ENCODE measurements around the gene IMPG2. TPM values are rescaled to one million over a fixed set of nuclear protein-coding genes. Genes with fewer than 3 reads are reported as not detected.

IMPG2 gene
- total and polyA plus RNA-seq, 4 donors = 0.01 to 0.37 (median 0.25) TPM; not detected in 1

GRCh38 chr3:101243285-101244211 is 76.8 kb downstream of the IMPG2 start:
- no peaks in the 10 kb centered on the region for H3K36me3 ChIP-seq (ENCODE audit: control insufficient read depth in 4 of 4, insufficient read depth in 3 of 4, low read depth in 1 of 4, low read length in 3 of 4)
- H3K27me3 ChIP-seq (ENCODE audit: control insufficient read depth in 4 of 4, insufficient read depth in 4 of 4, low read length in 3 of 4) = no peaks in the 10 kb centered on the region
- no peak for TF ChIP-seq ATF3 (IDR thresholded peaks at IDR 0.05)
- TF ChIP-seq RAD21 (IDR thresholded peaks at IDR 0.05) = no peak
- TF ChIP-seq JUND (IDR thresholded peaks at IDR 0.05) = no peak
- H3K9me3 ChIP-seq (ENCODE audit: control insufficient read depth in 4 of 4, low read length in 3 of 4) = no peaks in the 10 kb centered on the region
- H3K4me3 ChIP-seq (ENCODE audit: low read depth in 1 of 3, low read length in 3 of 3) = no peak overlapping the region
- H3K4me1 ChIP-seq (ENCODE audit: control insufficient read depth in 4 of 4, insufficient read depth in 4 of 4, low read length in 3 of 4) = no peaks in the 10 kb centered on the region
- 94% methylated on average over 4 of the region's 4 CpGs for WGBS
- H3K9ac ChIP-seq (ENCODE audit: low read depth in 1 of 2, low read length in 2 of 2) = no peak overlapping the region
- no peak for DNase-seq (ENCODE audit: low spot score)
- no peak overlapping the region for H3K27ac ChIP-seq (ENCODE audit: low read depth in 1 of 2, low read length in 2 of 2)

DNA sequence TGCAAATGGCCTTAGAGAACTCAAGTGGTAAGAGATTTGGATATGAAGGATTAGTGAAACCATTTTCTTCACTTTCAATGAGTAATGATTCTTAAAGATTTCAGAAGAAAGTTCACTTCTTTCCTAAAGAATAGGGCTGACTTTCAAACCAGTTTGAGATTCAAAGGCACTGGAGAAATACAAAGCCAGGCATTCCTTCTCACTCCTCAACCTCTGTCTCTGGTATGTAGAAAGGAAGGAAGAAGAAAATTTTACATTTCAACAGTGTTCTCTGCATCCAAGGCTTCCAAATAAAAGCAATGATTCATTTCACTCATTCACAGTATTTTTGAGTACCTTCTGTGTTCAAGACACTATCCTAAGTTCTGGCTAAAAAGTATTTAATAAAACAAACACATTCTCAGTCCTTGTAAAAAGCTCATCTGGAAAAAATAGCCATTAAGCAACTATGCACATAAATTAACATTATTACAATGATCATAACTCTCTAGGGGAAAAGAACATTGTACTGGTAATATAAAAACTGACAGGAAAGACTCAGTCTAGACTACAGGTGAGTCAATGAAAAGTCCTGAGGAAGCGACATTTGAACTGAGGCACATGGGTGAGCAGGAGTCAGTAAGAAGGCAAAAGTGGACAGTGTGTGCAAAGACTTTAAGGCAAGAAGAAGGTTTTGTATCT is 79.5 kb downstream of the IMPG2 start:
- 100% methylated on average over 1 of the region's 1 CpG for WGBS
- no peaks in the 10 kb centered on the region for H3K27me3 ChIP-seq (ENCODE audit: control insufficient read depth in 4 of 4, insufficient read depth in 4 of 4, low read length in 3 of 4)
- no peak overlapping the region for H3K9ac ChIP-seq (ENCODE audit: low read depth in 1 of 2, low read length in 2 of 2)
- no peak for DNase-seq (ENCODE audit: low spot score)
- H3K4me1 ChIP-seq (ENCODE audit: control insufficient read depth in 4 of 4, insufficient read depth in 4 of 4, low read length in 3 of 4) = no peaks in the 10 kb centered on the region
- no peak overlapping the region for H3K4me3 ChIP-seq (ENCODE audit: low read depth in 1 of 3, low read length in 3 of 3)
- TF ChIP-seq, protein P1, sequence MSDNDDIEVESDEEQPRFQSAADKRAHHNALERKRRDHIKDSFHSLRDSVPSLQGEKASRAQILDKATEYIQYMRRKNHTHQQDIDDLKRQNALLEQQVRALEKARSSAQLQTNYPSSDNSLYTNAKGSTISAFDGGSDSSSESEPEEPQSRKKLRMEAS (IDR thresholded peaks at IDR 0.05) = no peak
- TF ChIP-seq JUND (IDR thresholded peaks at IDR 0.05) = no peak
- no peak for TF ChIP-seq SP1 (IDR thresholded peaks at IDR 0.05)
- no peak for TF ChIP-seq YY1 (IDR thresholded peaks at IDR 0.05)
- no peak for TF ChIP-seq GABPA (IDR thresholded peaks at IDR 0.05 in 1 of 2, conservative IDR thresholded peaks at IDR 0.05 in 1 of 2)
- TF ChIP-seq REST (IDR thresholded peaks at IDR 0.05) = no peak
- TF ChIP-seq TAF1 (conservative IDR thresholded peaks at IDR 0.05) = no peak
- no peak overlapping the region for H3K27ac ChIP-seq (ENCODE audit: low read depth in 1 of 2, low read length in 2 of 2)
- no peaks in the 10 kb centered on the region for H3K9me3 ChIP-seq (ENCODE audit: control insufficient read depth in 4 of 4, low read length in 3 of 4)
- no peaks in the 10 kb centered on the region for H3K36me3 ChIP-seq (ENCODE audit: control insufficient read depth in 4 of 4, insufficient read depth in 3 of 4, low read depth in 1 of 4, low read length in 3 of 4)

- H3K27ac ChIP-seq (ENCODE audit: low read depth in 1 of 2, low read length in 2 of 2) = no peak overlapping the region
- H3K27me3 ChIP-seq (ENCODE audit: control insufficient read depth in 4 of 4, insufficient read depth in 4 of 4, low read length in 3 of 4) = no peaks in the 10 kb centered on the region
- WGBS = 93% methylated on average over 3 of the region's 3 CpGs
- H3K4me3 ChIP-seq (ENCODE audit: low read depth in 1 of 3, low read length in 3 of 3) = no peak overlapping the region
- DNase-seq (ENCODE audit: low spot score) = no peak
- no peaks in the 10 kb centered on the region for H3K36me3 ChIP-seq (ENCODE audit: control insufficient read depth in 4 of 4, insufficient read depth in 3 of 4, low read depth in 1 of 4, low read length in 3 of 4)
- no peaks in the 10 kb centered on the region for H3K9me3 ChIP-seq (ENCODE audit: control insufficient read depth in 4 of 4, low read length in 3 of 4)
- no peaks in the 10 kb centered on the region for H3K4me1 ChIP-seq (ENCODE audit: control insufficient read depth in 4 of 4, insufficient read depth in 4 of 4, low read length in 3 of 4)
- H3K9ac ChIP-seq (ENCODE audit: low read depth in 1 of 2, low read length in 2 of 2) = no peak overlapping the region
- no peak for TF ChIP-seq FOXA1 (IDR thresholded peaks at IDR 0.05)
- TF ChIP-seq ATF3 (IDR thresholded peaks at IDR 0.05) = no peak
- no peak for TF ChIP-seq EGR1 (IDR thresholded peaks at IDR 0.05; ENCODE audit: low read depth in 2 of 2)
- TF ChIP-seq, protein P1 (IDR thresholded peaks at IDR 0.05) = no peak
- TF ChIP-seq SP1 (IDR thresholded peaks at IDR 0.05) = no peak
- TF ChIP-seq YY1 (IDR thresholded peaks at IDR 0.05) = no peak
- TF ChIP-seq, protein P2, sequence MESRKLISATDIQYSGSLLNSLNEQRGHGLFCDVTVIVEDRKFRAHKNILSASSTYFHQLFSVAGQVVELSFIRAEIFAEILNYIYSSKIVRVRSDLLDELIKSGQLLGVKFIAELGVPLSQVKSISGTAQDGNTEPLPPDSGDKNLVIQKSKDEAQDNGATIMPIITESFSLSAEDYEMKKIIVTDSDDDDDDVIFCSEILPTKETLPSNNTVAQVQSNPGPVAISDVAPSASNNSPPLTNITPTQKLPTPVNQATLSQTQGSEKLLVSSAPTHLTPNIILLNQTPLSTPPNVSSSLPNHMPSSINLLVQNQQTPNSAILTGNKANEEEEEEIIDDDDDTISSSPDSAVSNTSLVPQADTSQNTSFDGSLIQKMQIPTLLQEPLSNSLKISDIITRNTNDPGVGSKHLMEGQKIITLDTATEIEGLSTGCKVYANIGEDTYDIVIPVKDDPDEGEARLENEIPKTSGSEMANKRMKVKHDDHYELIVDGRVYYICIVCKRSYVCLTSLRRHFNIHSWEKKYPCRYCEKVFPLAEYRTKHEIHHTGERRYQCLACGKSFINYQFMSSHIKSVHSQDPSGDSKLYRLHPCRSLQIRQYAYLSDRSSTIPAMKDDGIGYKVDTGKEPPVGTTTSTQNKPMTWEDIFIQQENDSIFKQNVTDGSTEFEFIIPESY (IDR thresholded peaks at IDR 0.05) = no peak
- no peak for TF ChIP-seq REST (IDR thresholded peaks at IDR 0.05)
- no peak for TF ChIP-seq RXRA (IDR thresholded peaks at IDR 0.05)
- no peak for TF ChIP-seq HNF4G (IDR thresholded peaks at IDR 0.05)
- no peak for TF ChIP-seq RAD21 (IDR thresholded peaks at IDR 0.05)
These were observed 85.3 kb downstream of the IMPG2 start for GRCh38 chr3:101235048-101235447.

All from liver (tissue), 9 donors.